ENCODE results near the gene CWH43.
"Not testable (repeated sequence)": the region's sequence is repeated elsewhere in the genome, so short reads cannot be mapped to it uniquely, and the experiment has no call there.

Gene CWH43

GRCh38 chr4:48976041-48976440 is 10.0 kb upstream of the CWH43 start:
- no peak for DNase-seq (ENCODE audit: low read depth in 2 of 2)

- DNase-seq (ENCODE audit: low read depth in 2 of 2) = no peak
Observed at GRCh38 chr4:48979914-48980579, 6.0 kb upstream of the CWH43 start.

- not testable (repeated sequence) for DNase-seq (ENCODE audit: low read depth in 2 of 2)
Observed at GRCh38 chr4:48984005-48984404, 2.1 kb upstream of the CWH43 start.

- no peak for DNase-seq (ENCODE audit: low read depth in 2 of 2)
Observed at GRCh38 chr4:48985602-48985975, 486 bp upstream of the CWH43 start.

GRCh38 chr4:48986654-48987164 is 634 bp downstream of the CWH43 start:
- DNase-seq (ENCODE audit: low read depth in 2 of 2) = no peak

GRCh38 chr4:48989461-48990203 is 3.6 kb downstream of the CWH43 start:
- no peak for DNase-seq (ENCODE audit: low read depth in 2 of 2)

GRCh38 chr4:48991357-48991756 is 5.3 kb downstream of the CWH43 start:
- no peak for DNase-seq (ENCODE audit: low read depth in 2 of 2)

- DNase-seq (ENCODE audit: low read depth in 2 of 2) = no peak
Observed at GRCh38 chr4:48997962-48998361, 11.9 kb downstream of the CWH43 start.

- DNase-seq (ENCODE audit: low read depth in 2 of 2) = no peak
Observed at GRCh38 chr4:48998440-48998839, 12.4 kb downstream of the CWH43 start.

- DNase-seq (ENCODE audit: low read depth in 2 of 2) = no peak
Observed at GRCh38 chr4:49000806-49001205, 14.7 kb downstream of the CWH43 start.

GRCh38 chr4:49002931-49003330 is 16.9 kb downstream of the CWH43 start:
- DNase-seq (ENCODE audit: low read depth in 2 of 2) = no peak

- no peak for DNase-seq (ENCODE audit: low read depth in 2 of 2)
Observed at GRCh38 chr4:49018718-49019295, 32.7 kb downstream of the CWH43 start.

GRCh38 chr4:49032440-49033161 is 46.5 kb downstream of the CWH43 start:
- no peak for DNase-seq (ENCODE audit: low read depth in 2 of 2)

GRCh38 chr4:49036528-49036927 is 50.5 kb downstream of the CWH43 start:
- no peak for DNase-seq (ENCODE audit: low read depth in 2 of 2)

- DNase-seq (ENCODE audit: low read depth in 2 of 2) = no peak
Observed at GRCh38 chr4:49044270-49044669, 58.2 kb downstream of the CWH43 start.

- DNase-seq (ENCODE audit: low read depth in 2 of 2) = no peak
Observed at GRCh38 chr4:49058306-49058705, 72.2 kb downstream of the CWH43 start.

- DNase-seq (ENCODE audit: low read depth in 2 of 2) = no peak
Observed at GRCh38 chr4:49063670-49064069, 77.6 kb downstream of the CWH43 start.

- DNase-seq (ENCODE audit: low read depth in 2 of 2) = not testable (repeated sequence)
Observed at GRCh38 chr4:49072196-49072595, 86.1 kb downstream of the CWH43 start.

GRCh38 chr4:49091883-49092282 is 105.8 kb downstream of the CWH43 start:
- DNase-seq (ENCODE audit: low read depth in 2 of 2) = not testable (repeated sequence)

- DNase-seq (ENCODE audit: low read depth in 2 of 2) = not testable (repeated sequence)
Observed at GRCh38 chr4:49092608-49093135, 106.6 kb downstream of the CWH43 start.

- not testable (repeated sequence) for DNase-seq (ENCODE audit: low read depth in 2 of 2)
Observed at GRCh38 chr4:49096215-49096614, 110.1 kb downstream of the CWH43 start.

- DNase-seq (ENCODE audit: low read depth in 2 of 2) = not testable (repeated sequence)
Observed at GRCh38 chr4:49096627-49097026, 110.6 kb downstream of the CWH43 start.
